ENCODE data around the gene SMIM35.

SMIM35 gene

DNA sequence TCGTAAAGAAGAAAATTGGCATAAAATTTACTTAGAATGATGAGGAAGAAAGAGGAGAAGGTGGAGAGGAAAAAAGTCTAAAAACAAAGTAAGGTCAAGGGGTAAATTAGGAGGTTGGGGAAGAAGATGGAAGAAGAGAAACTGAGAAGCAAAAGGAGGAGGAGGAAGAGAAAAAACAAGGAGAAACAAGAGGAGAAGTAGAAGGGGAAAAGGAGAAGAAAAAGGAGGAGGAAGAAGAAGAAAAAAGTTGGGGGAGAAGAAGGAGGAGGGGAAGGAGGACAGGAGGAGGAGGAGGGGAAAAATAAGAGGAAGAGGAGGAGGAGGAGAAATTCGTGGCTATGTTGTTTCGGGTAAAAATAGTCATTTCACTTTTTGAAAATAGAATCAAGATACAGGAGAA is 58.1 kb downstream of the SMIM35 start:
- no peak for DNase-seq (ENCODE audit: low read depth)
- no peak overlapping the region for H3K4me3 ChIP-seq (ENCODE audit: low read length)
- TF ChIP-seq, protein P1, sequence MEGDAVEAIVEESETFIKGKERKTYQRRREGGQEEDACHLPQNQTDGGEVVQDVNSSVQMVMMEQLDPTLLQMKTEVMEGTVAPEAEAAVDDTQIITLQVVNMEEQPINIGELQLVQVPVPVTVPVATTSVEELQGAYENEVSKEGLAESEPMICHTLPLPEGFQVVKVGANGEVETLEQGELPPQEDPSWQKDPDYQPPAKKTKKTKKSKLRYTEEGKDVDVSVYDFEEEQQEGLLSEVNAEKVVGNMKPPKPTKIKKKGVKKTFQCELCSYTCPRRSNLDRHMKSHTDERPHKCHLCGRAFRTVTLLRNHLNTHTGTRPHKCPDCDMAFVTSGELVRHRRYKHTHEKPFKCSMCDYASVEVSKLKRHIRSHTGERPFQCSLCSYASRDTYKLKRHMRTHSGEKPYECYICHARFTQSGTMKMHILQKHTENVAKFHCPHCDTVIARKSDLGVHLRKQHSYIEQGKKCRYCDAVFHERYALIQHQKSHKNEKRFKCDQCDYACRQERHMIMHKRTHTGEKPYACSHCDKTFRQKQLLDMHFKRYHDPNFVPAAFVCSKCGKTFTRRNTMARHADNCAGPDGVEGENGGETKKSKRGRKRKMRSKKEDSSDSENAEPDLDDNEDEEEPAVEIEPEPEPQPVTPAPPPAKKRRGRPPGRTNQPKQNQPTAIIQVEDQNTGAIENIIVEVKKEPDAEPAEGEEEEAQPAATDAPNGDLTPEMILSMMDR (conservative IDR thresholded peaks at IDR 0.05; ENCODE audit: low read length), result no peak

DNA sequence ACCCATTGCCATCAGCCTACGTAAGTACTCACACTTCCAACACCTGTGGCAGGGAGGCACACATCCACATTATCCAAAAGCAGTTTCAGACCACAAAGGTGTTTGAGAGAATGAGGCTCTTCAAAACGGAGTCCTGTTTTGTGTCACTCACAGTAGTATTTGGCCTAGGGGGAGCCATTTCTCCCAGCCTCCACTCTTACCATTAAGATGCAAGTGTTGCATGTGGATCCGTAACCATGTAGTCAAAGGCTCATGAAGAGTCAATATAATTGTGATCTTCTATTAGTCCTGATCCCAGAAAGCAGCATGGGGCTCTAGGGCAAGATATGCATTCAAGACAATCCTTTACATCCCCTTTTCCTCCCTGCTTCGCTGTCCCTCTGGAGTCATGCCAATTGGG is 59.1 kb downstream of the SMIM35 start:
- H3K4me3 ChIP-seq (ENCODE audit: low read length), result no peak overlapping the region
- DNase-seq (ENCODE audit: low read depth), result no peak
- TF ChIP-seq, protein P1 (conservative IDR thresholded peaks at IDR 0.05; ENCODE audit: low read length), result no peak

DNA sequence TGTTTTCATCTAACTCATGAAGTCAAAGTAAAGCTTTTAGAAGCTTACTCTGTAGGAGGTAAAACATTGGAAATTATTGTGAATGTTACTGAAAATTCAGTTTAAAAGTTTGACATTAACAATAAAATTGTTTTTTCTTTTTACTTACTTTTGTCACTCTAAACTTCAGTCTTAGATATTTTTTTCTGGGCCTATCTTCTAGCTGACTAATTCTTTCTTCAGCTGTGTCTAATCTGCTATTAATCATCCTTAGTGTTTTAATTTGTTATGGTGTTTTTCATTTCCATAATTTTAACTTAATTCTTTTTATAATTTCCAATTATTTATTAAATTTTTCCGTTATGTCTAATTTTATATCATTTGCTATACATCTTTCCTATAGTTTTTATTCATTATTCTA is 65.6 kb downstream of the SMIM35 start:
- TF ChIP-seq, protein P1 (conservative IDR thresholded peaks at IDR 0.05; ENCODE audit: low read length), result no peak
- H3K4me3 ChIP-seq (ENCODE audit: low read length), result no peak overlapping the region
- DNase-seq (ENCODE audit: low read depth), result no peak

DNA sequence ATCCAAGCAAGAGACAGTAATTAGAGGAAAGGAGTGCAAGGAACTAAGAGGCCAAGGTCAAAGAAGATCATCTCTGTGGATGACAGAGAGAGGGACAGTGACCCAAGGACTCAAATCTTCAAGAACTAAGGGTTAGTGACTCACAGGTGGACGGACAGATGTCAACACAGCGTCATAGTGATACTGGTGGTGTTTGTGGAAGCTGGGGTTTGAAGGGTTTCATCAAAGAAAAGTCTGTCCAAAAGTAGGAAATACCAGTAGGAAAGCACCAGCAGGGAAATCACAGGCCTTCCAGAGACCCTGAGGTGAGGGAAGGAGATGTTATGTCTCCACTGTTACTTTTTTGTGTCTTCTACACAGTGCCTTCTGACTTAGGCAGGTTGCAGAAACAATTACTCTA is 68.4 kb downstream of the SMIM35 start:
- H3K4me3 ChIP-seq (ENCODE audit: low read length), result no peak overlapping the region
- TF ChIP-seq, protein P1 (conservative IDR thresholded peaks at IDR 0.05; ENCODE audit: low read length), result no peak
- no peak for DNase-seq (ENCODE audit: low read depth)

DNA sequence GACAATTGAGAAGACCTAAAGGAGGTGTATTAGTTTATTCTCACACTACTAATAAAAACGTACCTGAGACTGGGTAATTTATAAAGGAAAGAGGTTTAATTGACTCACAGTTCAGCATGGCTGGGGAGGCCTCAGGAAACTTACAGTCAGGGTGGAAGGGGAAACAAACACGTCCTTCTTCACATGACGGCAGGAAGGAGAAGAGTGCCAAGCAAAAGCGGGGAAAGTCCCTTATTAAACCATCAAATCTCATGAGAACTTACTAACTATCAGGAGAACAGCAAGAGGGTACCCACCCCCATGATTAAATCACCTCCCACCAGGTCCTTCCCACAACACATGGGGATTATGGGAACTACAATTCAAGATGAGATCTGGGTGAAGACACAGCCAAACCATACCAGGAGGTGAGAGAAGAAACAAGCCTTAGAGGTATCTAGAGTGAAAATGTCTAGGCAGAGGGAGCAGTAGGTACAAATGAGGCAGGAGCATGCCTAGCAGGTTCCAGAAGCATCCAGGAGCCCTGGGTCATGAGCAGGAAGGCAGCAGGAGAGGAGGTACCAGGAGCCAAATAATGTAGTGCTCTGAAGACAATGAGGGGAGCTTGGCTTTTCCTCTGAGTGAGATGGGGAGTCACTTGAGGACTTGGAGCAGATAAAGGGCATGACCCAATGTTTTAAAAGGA is 69.0 kb downstream of the SMIM35 start:
- DNase-seq (ENCODE audit: low read depth), result no peak
- H3K4me3 ChIP-seq (ENCODE audit: low read length), result no peak overlapping the region
- TF ChIP-seq, protein P1 (conservative IDR thresholded peaks at IDR 0.05; ENCODE audit: low read length), result no peak

DNA sequence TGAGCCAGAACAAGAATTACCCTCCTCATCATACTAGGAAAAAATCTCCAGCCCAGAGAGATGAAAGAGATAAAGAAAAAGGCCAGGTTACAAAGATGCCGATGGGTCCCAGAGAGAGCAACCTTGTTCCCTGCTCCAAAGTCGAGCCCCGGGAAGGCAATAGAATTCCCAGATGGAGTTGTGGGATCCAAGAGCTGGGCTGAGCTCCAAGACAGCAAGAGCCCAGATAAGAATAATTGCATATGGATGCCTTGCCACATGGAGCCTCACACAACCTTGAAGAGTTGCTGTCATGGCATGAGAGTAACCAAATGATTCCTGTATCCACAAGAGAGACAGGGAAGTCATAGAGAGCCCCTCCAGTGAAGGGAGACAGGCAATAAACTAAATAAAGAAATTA is 69.7 kb downstream of the SMIM35 start:
- TF ChIP-seq, protein P1 (conservative IDR thresholded peaks at IDR 0.05; ENCODE audit: low read length), result no peak
- no peak for DNase-seq (ENCODE audit: low read depth)
- H3K4me3 ChIP-seq (ENCODE audit: low read length), result no peak overlapping the region

DNA sequence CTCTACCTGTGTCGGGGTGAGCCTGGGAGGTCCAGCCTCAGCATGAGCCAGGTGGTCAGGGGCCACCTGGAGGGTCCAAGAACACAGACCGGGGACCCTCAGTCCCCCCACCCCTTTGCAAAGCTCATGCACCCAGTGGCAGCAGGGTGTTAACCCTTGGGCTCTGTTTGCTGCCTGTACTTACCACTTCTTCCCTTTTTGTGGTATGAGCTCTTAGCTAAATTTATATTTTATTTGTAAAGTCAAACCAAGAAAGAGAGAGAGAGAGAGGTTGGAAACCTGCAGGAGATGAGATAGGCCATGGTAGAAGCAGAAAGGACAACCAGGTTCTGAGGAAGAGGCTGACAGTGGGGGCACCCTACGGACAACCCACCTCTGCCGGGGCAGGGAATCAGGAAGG is 70.7 kb downstream of the SMIM35 start:
- DNase-seq (ENCODE audit: low read depth), result no peak
- H3K4me3 ChIP-seq (ENCODE audit: low read length), result no peak overlapping the region
- TF ChIP-seq, protein P1 (conservative IDR thresholded peaks at IDR 0.05; ENCODE audit: low read length), result no peak
